Ammon's horn (tissue), 1 donor: ENCODE results near the gene NPIPA1.
"Not testable (repeated sequence)": the region's sequence is repeated elsewhere in the genome, so short reads cannot be mapped to it uniquely, and the experiment has no call there.

Source experiments
- DNase-seq: peaks from one replicate; pipeline ENCODE4 v3.0.0-alpha.2; 2016; ENCODE audit warnings: low spot score

Gene NPIPA1

GRCh38 chr16:14937143-14937542 lies at the start of gene NPIPA1:
NPIPA1 (plus strand) TSS chr16:14937443; CDS start chr16:14937443, 0 bp downstream.
- DNase-seq: not testable (repeated sequence)

GRCh38 chr16:14892111-14892510 lies 45.1 kb upstream of the NPIPA1 start:
- not testable (repeated sequence) for DNase-seq

- not testable (repeated sequence) for DNase-seq
Observed at GRCh38 chr16:14895382-14895781, 41.9 kb upstream of the NPIPA1 start.

GRCh38 chr16:14896023-14896422 lies 41.2 kb upstream of the NPIPA1 start:
- DNase-seq: not testable (repeated sequence)

- DNase-seq: not testable (repeated sequence)
Observed at GRCh38 chr16:14897006-14897664, 40.1 kb upstream of the NPIPA1 start.

GRCh38 chr16:14898162-14898561 lies 39.1 kb upstream of the NPIPA1 start:
- DNase-seq: not testable (repeated sequence)

- not testable (repeated sequence) for DNase-seq
Observed at GRCh38 chr16:14903191-14903957, 33.9 kb upstream of the NPIPA1 start.

GRCh38 chr16:14909744-14910143 lies 27.5 kb upstream of the NPIPA1 start:
- DNase-seq: not testable (repeated sequence)

- not testable (repeated sequence) for DNase-seq
Observed at GRCh38 chr16:14910833-14911629, 26.2 kb upstream of the NPIPA1 start.

GRCh38 chr16:14911954-14912353 lies 25.3 kb upstream of the NPIPA1 start:
- DNase-seq: not testable (repeated sequence)

GRCh38 chr16:14912588-14912987 lies 24.7 kb upstream of the NPIPA1 start:
- not testable (repeated sequence) for DNase-seq

- DNase-seq: not testable (repeated sequence)
Observed at GRCh38 chr16:14918504-14918903, 18.7 kb upstream of the NPIPA1 start.

- not testable (repeated sequence) for DNase-seq
Observed at GRCh38 chr16:14919837-14920600, 17.2 kb upstream of the NPIPA1 start.

GRCh38 chr16:14922285-14922684 lies 15.0 kb upstream of the NPIPA1 start:
- not testable (repeated sequence) for DNase-seq

- DNase-seq: not testable (repeated sequence)
Observed at GRCh38 chr16:14922968-14923367, 14.3 kb upstream of the NPIPA1 start.

- not testable (repeated sequence) for DNase-seq
Observed at GRCh38 chr16:14923394-14924088, 13.7 kb upstream of the NPIPA1 start.

- not testable (repeated sequence) for DNase-seq
Observed at GRCh38 chr16:14924359-14924758, 12.9 kb upstream of the NPIPA1 start.

- DNase-seq: not testable (repeated sequence)
Observed at GRCh38 chr16:14924982-14925381, 12.3 kb upstream of the NPIPA1 start.

GRCh38 chr16:14928064-14928714 lies 9.1 kb upstream of the NPIPA1 start:
- DNase-seq: peak; percentile 7

- DNase-seq: not testable (repeated sequence)
Observed at GRCh38 chr16:14929176-14929575, 8.1 kb upstream of the NPIPA1 start.
